Mucosa of stomach (tissue), 1 donor: Measurements from ENCODE around the gene KAT2A.
A peak's percentile ranks its signal among the peaks of the same experiment; 100 is the strongest.
"Not testable (repeated sequence)": the region's sequence is repeated elsewhere in the genome, so short reads cannot be mapped to it uniquely, and the experiment has no call there.

Source experiments
- H3K27me3 ChIP-seq: one replicate; pipeline ENCODE4 v1.7.0; 2013; ENCODE audit warnings: mild to moderate bottlenecking, low read length; ENCODE audit not compliant: control insufficient read depth, insufficient read depth
- H3K36me3 ChIP-seq: one replicate; pipeline ENCODE4 v1.7.0; 2013; ENCODE audit warnings: low read length; ENCODE audit not compliant: control insufficient read depth, insufficient read depth
- H3K4me1 ChIP-seq: one replicate; pipeline ENCODE4 v1.7.0; 2013; ENCODE audit warnings: mild to moderate bottlenecking, low read length; ENCODE audit not compliant: control insufficient read depth, insufficient read depth
- H3K4me3 ChIP-seq: one replicate; pipeline ENCODE4 v1.7.0; 2013; ENCODE audit warnings: low read length
- H3K9ac ChIP-seq: one replicate; pipeline ENCODE4 v1.7.0; 2013; ENCODE audit warnings: mild to moderate bottlenecking, low read length, moderate library complexity
- H3K9me3 ChIP-seq: one replicate; pipeline ENCODE4 v1.7.0; 2013; ENCODE audit warnings: mild to moderate bottlenecking, low read length, moderate library complexity; ENCODE audit not compliant: control insufficient read depth
- donor health status: Pancreatic carcinoma.

KAT2A gene

GRCh38 chr17:42146911-42147607, 25.9 kb upstream of the KAT2A start:
- Histone ChIP-seq H3K4me1 (peaks cover 30% of the 10 kb centered on the region), H3K4me3 (no peak overlapping the region), H3K9ac (no peak overlapping the region), H3K27me3 (no peaks in the 10 kb centered on the region), H3K36me3 (no peaks in the 10 kb centered on the region), H3K9me3 (no peaks in the 10 kb centered on the region)

DNA sequence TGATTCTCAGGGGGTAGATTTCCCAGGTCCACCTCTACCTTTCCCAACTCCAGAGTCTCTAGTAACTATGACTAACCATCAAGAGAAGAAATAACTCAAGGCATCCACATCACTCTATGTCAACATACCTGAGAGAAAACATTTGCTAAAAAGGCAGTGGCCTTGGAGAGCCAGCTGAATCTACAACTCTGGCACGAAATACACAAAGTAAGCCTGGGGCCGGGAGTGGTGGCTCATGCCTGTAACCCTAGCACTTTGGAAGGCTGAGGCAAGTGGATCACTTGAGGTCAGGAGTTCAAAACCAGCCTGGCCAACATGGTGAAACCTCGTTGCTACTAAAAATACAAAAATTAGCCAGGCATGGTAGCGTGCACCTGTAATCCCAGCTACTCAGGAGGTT, 22.0 kb upstream of the KAT2A start:
- H3K9me3 ChIP-seq, H3K9ac ChIP-seq, H3K36me3 ChIP-seq, H3K4me3 ChIP-seq, H3K27me3 ChIP-seq: not testable (repeated sequence)
- H3K4me1 ChIP-seq = peaks cover 32% of the 10 kb centered on the region

- Histone ChIP-seq H3K4me1 (peaks cover 33% of the 10 kb centered on the region), H3K36me3 (no peaks in the 10 kb centered on the region), H3K9me3 (no peaks in the 10 kb centered on the region), H3K4me3 (no peak overlapping the region), H3K9ac (no peak overlapping the region), H3K27me3 (no peaks in the 10 kb centered on the region)
Observed at GRCh38 chr17:42142371-42142896, 21.3 kb upstream of the KAT2A start.

- Histone ChIP-seq H3K9me3 (no peaks in the 10 kb centered on the region), H3K36me3 (no peaks in the 10 kb centered on the region), H3K27me3 (no peaks in the 10 kb centered on the region), H3K4me3 (no peak overlapping the region), H3K4me1 (peaks cover 39% of the 10 kb centered on the region), H3K9ac (no peak overlapping the region)
Observed at GRCh38 chr17:42141382-42141781, 20.2 kb upstream of the KAT2A start.

GRCh38 chr17:42140690-42141089, 19.5 kb upstream of the KAT2A start:
- not testable (repeated sequence) for H3K9me3 ChIP-seq

DNA sequence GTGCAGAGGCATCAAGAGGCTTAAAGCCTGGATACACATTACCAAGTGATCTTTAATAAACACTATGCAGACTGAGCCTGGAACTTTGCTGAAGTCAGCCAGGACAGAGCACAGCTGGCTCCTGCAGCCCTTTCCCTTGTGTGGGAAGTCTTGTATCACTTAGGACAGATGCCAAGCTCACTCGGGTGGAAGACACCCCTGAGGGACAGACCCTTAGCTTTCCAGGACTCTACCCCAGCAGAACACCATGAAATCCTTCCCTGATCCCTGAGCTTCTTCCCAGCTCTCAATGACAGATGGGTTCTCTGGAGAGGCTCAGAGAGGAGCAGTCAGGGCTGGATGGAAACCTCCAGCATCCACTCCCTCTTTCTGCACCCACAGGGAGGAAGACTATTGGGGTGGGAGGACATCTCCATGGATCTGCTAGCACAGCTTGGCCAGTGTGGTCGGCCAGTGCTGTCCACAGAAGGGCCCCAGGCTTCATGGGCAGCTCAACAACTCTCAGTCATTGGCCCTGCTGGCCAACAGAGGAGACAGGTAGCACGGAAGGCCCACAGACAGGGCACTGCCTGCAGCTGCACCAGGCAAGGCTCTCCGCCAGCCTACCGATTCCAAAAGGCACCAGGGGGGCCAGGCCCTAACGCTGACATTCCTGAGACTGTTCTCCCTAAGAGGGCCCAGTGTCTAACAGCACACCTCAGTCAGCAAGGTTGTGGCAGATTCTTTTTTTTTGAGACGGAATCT, 17.8 kb upstream of the KAT2A start:
- peaks cover 63% of the 10 kb centered on the region for H3K4me1 ChIP-seq
- H3K9ac ChIP-seq = no peak overlapping the region

More at GRCh38 chr17:42140690-42141089, 19.5 kb upstream of the KAT2A start:
- H3K36me3 ChIP-seq, H3K9ac ChIP-seq, H3K27me3 ChIP-seq, H3K4me3 ChIP-seq: not testable (repeated sequence)
- H3K4me1 ChIP-seq = peaks cover 46% of the 10 kb centered on the region

DNA sequence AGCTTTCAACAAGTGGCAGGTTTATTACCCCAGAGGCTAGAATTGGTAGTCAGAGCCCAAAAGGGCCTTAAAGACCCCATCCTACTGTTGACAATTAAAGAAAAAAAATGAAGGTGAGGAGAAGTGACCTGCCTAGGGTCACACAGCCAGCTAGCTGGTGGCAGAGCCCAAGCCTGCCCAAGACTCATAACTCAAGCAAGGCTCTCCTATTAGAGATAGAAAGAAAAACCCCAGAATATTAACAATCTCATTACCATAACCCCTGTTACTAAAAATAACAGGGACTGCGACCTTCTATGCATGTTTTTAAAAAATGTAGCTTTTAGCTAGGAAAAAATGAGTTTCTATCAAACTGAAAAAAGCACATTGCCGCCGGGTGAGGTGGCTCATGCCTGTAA, 15.5 kb upstream of the KAT2A start:
- Histone ChIP-seq H3K4me3 (peak overlapping the region; percentile 49), H3K4me1 (peaks cover 67% of the 10 kb centered on the region)

More for the DNA sequence above, 17.8 kb upstream of the KAT2A start:
- Histone ChIP-seq H3K9me3 (no peaks in the 10 kb centered on the region), H3K36me3 (no peaks in the 10 kb centered on the region), H3K4me3 (no peak overlapping the region), H3K27me3 (no peaks in the 10 kb centered on the region)

DNA sequence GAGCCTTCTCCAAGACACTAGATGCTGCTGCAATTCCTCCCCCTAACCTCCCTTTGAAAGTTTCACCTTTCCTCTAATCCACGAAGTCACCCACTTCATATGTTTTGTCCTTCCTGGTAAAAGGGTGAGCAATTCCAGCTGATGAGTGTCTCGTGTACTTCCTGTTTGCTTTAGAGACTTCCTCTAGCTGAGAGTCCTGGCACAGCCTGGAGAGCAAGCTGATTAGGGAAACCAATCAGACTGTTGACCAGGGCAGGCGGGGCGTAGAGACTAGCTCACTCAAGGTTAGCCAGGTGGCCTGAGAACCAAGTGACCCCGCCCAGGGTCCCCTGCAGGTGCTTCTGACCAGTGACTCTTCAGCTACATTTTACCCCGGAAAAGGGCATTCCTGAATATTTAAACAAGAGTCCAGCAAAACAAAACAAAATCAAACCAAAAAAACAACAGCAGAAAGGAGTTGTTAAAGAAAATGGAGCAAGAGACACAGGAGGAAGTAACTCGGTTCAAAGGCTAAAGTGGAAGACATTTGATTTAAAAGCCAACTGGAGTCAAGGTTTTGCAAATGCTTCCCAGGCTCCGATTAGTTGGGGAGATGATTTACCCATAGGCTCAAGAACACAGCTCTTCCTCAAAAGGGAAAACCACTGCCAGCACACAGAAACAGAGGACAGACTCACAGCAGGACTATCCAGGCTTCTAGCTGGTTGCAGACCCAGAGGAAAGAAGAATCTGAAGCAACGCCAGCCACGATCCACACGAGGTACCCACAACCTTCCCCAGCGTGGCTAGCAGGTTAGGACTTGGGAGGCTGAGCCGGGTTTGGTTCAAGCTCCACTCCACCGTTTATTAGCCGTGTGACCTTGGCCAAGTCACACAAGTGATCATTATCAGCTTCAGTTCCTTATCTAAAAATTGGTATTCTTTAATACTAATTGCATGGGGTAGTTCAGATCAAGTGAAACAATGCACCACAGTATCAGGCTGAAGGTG, 14.8 kb upstream of the KAT2A start:
- Histone ChIP-seq H3K4me3 (peak overlapping the region; percentile 49), H3K4me1 (peaks cover 69% of the 10 kb centered on the region)

More for the DNA sequence above, 15.5 kb upstream of the KAT2A start:
- Histone ChIP-seq H3K36me3 (no peaks in the 10 kb centered on the region), H3K27me3 (no peaks in the 10 kb centered on the region), H3K9ac (peak overlapping the region; percentile 71), H3K9me3 (no peaks in the 10 kb centered on the region)

DNA sequence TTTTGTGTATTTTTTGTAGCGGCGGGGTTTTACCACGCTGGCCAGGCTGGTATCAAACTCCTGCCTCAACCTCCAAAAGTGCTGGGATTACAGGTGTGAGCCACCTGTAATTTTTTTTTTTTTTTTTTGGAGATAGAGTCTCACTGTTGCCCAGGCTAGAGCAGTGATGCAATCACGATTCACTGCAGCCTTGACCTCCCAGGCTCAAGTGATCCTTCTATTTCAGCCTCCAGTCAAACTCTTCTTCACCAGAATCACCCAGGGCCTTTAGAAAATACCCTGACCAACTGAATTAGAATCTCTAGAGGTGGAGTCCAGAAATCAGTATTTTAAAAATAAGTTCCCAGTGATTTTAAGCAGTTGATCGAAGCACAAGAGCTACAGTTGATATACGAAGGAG, 14.0 kb upstream of the KAT2A start:
- Histone ChIP-seq H3K4me3 (no peak overlapping the region), H3K4me1 (peaks cover 72% of the 10 kb centered on the region), H3K9me3 (no peaks in the 10 kb centered on the region), H3K36me3 (no peaks in the 10 kb centered on the region), H3K27me3 (no peaks in the 10 kb centered on the region), H3K9ac (peak overlapping the region; percentile 30)

More for the DNA sequence above, 14.8 kb upstream of the KAT2A start:
- Histone ChIP-seq H3K9me3 (no peaks in the 10 kb centered on the region), H3K36me3 (no peaks in the 10 kb centered on the region), H3K9ac (peak overlapping the region; percentile 71), H3K27me3 (no peaks in the 10 kb centered on the region)

DNA sequence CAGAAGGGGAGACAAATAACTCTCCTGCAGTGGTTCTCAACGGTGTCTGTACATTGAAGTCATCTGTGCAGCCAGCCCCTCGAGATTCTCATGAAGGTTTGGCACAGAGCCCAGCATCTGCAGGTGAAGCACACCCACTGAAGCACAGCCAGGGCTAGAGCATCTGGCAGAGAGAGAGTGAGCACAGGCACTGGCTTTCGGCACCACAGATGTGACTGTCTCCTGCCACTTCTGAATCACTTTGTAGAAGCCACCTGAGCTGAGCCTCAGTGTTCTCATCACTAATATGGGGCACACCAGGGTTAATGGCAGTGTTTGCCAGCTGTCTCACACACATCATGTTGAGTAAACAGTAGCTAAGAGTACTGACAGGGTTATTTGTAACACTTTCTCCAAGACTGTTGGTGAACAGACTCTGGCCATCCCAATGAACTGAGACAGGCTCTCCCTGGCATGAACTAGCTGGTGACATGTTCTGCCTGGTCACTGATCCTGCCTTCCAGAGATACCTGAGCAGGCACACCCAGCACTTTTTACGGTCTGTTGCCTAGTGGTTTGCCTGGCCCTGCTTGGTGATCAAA, 12.4 kb upstream of the KAT2A start:
- Histone ChIP-seq H3K4me1 (peaks cover 63% of the 10 kb centered on the region), H3K9ac (peak overlapping the region; percentile 20), H3K4me3 (no peak overlapping the region)

DNA sequence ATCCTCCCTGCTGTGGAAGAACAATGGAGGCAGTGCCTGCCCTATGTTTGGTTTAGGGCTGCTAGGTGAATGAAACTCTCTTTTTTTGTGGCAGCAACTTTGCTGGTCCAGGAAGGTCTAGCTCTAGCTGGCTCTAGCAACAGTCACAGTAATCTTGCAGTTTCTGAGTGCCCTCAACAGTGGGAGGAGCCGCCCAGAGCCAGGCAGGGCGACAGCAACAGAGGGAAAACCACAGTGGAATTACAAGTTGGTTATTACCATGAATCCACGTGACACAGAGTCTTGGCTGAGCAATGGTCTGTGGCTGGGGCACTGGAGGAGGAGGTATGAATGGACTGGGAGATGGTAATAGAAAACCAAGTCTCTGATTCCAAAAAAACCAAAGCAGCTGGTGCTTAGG, 11.8 kb upstream of the KAT2A start:
- peaks cover 58% of the 10 kb centered on the region for H3K4me1 ChIP-seq

More for the DNA sequence above, 12.4 kb upstream of the KAT2A start:
- peaks cover 7% of the 10 kb centered on the region for H3K36me3 ChIP-seq
- no peaks in the 10 kb centered on the region for H3K27me3 ChIP-seq
- no peaks in the 10 kb centered on the region for H3K9me3 ChIP-seq

More for the DNA sequence above, 11.8 kb upstream of the KAT2A start:
- Histone ChIP-seq H3K27me3 (no peaks in the 10 kb centered on the region), H3K9me3 (no peaks in the 10 kb centered on the region), H3K36me3 (peaks cover 7% of the 10 kb centered on the region), H3K4me3 (no peak overlapping the region), H3K9ac (peak overlapping the region; percentile 20)
